Activated T-helper 1 cell treated with anti-CD3 and anti-CD28 coated beads, Interleukin-2, amount 50 U/mL, for 16 hours (primary cell): ENCODE measurements around the gene CCDC149.

Source experiments
- DNase-seq, 2 donors: peaks; one replicate each; pipeline ENCODE4 v3.0.0-alpha.2; 2020; ENCODE audit warnings: low read depth in 1 of 2, low spot score in 1 of 2

Gene CCDC149

GRCh38 chr4:24881508-24882196 is 31.2 kb downstream of the CCDC149 start:
- DNase-seq, result no peak

- DNase-seq, result no peak
Observed at GRCh38 chr4:24880186-24880585, 32.7 kb downstream of the CCDC149 start.

- no peak for DNase-seq
Observed at GRCh38 chr4:24878636-24879016, 34.2 kb downstream of the CCDC149 start.

GRCh38 chr4:24877868-24878635 is 34.8 kb downstream of the CCDC149 start:
- no peak for DNase-seq

GRCh38 chr4:24876431-24876830 is 36.4 kb downstream of the CCDC149 start:
- DNase-seq, result no peak

- DNase-seq, result no peak
Observed at GRCh38 chr4:24872720-24873119, 40.1 kb downstream of the CCDC149 start.

DNA sequence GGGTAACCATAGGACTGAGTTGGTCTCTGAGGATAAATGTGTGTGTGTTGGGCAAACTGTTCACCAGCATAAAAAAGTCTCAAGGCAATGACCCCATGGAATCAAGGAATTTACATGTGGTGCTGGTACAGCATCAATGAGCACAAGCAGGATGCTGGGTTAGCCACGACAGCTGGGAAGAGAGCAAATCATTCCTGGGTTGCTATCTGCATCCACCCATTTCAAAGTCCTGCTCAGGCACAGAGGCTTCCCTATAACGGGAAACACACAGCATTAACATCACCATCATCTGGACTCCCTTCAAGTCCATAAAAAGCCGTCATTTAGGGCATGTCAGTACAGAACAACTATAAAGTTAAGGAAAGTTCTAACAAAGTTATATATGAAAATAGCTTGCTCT is 41.6 kb downstream of the CCDC149 start:
- DNase-seq, result no peak

GRCh38 chr4:24867766-24868296 is 45.0 kb downstream of the CCDC149 start:
- no peak for DNase-seq

DNA sequence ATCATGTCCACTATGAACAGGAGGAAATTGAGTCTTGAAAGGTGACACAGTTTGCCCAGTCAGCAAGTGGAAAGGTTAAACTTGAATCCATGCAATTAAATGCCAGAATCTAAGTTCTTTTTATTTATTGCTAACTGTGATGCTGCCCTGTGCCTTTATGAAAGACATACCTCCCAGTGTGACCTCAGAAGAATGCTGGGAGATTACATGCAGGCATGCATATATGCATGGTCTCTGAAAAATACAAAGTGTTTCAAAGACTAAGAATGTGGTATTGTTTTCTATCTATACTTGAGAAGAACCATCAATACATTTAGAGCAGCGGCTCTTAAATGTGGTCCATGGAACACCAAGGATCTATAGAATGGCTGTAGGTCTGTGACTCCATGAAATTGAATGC is 45.6 kb downstream of the CCDC149 start:
- DNase-seq, result no peak

DNA sequence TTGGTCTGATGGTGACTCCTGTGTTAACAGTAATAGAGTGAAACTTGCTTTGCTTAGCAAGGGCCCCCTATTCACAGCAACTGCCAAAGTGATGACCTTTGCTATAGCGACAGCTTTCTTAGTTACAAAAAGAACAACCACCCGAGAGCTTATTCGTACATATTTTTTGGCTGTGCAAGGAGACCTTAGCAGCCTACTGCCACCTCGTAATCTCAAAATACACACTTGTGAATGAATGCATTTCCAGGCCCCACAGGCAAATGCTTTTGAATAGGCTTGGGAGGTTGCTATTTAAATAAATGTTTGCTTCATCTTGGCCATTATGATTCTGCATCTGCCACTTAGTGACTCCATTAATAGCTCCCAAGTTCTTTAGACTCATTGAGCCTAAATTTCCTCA is 47.4 kb downstream of the CCDC149 start:
- no peak for DNase-seq

GRCh38 chr4:24863799-24864198 is 49.0 kb downstream of the CCDC149 start:
- DNase-seq, result no peak

GRCh38 chr4:24862073-24862751 is 50.6 kb downstream of the CCDC149 start:
- DNase-seq, result no peak

- DNase-seq, result no peak
Observed at GRCh38 chr4:24858550-24858949, 54.3 kb downstream of the CCDC149 start.

DNA sequence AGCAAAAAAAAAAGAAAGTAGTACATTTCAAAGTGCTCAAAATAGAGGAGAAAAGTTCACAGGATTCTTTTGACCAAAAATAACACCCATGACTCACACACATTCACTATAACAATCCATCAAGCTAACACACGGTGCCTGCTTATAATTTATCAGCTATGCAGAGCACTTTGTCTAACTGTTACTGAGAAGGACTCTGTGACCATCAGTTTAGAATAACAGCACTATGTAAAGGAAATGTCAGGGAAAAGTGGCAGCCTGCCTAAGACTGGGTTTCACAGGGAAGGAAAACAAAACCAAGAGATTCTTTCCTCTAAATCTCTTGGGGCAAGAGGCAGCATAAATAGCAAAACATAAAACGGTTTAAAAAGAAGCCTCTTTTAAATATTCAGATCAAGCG is 54.8 kb downstream of the CCDC149 start:
- no peak for DNase-seq

DNA sequence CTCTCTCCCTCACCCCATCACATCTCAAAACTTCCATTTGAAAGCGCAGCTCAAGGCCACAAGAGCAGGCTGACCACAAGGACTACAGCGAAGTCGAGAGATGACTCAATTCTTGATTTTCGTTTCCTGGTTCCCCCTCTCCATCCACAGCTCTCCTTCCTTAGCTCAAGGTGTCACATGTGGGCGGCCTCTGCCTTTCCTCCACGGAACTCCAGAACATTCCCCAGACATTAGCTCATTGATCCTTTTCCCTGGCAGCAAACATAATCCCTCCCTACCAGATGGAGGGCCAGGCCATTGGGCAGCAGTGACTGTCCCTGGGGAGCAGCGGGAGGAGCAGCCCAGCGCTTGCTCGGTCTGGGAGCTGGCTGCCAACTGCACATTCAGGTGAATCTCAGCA is 56.3 kb downstream of the CCDC149 start:
- DNase-seq, result no peak

DNA sequence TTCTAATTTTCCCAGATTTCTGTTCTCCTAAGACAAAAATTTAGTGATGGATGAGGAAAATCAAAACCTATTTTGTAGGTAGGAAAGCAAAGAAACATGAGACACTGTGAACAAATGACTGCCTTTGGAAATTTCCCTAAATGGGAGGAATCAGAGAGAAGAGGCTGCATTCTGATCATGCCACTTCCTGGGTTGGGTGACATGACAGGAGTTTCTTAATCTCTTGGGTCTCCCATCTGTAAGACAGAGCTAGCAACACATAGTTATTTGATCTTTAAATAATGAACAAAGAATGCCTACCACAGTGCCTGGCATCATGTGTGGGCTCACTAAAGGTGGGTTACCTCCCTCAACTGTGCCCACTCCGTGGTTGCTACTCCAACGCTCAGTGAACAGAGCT is 57.1 kb downstream of the CCDC149 start:
- DNase-seq, result no peak

GRCh38 chr4:24853142-24853541 is 59.7 kb downstream of the CCDC149 start:
- DNase-seq, result no peak

DNA sequence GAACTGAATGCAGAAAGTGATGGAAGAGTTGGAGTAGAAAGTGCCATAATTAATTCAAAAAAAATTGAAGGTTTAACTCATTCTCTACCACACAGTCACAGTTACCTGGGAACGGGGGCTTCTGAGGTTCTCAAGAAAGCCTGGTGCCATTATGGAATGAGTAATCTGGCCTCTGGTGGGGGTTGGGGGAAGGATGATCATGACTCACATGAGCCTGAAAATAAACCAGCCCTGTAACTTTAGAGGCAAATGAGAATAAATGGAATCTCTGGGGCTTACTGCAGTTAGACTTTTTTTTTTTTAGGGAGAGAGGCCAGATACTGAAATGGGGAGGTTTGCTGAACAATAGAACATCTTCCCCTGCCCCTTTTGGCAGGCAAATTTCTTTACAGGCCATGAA is 62.2 kb downstream of the CCDC149 start:
- no peak for DNase-seq

- DNase-seq, result no peak
Observed at GRCh38 chr4:24849756-24850155, 63.1 kb downstream of the CCDC149 start.

- DNase-seq, result no peak
Observed at GRCh38 chr4:24849351-24849750, 63.5 kb downstream of the CCDC149 start.

GRCh38 chr4:24846716-24847115 is 66.1 kb downstream of the CCDC149 start:
- DNase-seq, result no peak

- DNase-seq, result no peak
Observed at GRCh38 chr4:24845902-24846301, 66.9 kb downstream of the CCDC149 start.
